LNCAP (cell line): ENCODE measurements around the gene CD22.

Experiments used
- TF ChIP-seq, protein P1 (sequence below): fragments of 450-650 bp; IDR thresholded peaks from 2 replicates; pipeline ENCODE4 v1.5.1; 2017; ENCODE audit warnings: mild to moderate bottlenecking

CD22 gene

DNA sequence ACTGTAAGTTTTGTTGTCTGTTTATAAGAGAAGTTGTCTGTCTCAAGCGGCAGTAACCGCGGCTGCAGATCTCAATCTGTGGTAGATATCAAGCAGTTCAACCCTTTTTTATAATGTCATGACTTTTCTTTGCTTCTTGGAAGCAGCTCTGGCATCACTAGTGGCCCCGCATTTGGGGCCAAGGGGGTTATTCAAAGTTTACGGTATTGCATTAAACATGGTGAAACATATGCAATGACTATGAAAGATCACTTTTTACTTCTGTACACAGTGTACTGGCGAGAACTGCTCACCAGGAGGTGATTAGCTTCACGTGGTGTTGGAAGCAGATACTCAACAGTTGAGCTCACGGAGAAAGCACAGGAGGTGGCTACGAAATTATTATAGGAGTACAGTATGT is 24.6 kb downstream of the CD22 start:
- TF ChIP-seq, protein P1, sequence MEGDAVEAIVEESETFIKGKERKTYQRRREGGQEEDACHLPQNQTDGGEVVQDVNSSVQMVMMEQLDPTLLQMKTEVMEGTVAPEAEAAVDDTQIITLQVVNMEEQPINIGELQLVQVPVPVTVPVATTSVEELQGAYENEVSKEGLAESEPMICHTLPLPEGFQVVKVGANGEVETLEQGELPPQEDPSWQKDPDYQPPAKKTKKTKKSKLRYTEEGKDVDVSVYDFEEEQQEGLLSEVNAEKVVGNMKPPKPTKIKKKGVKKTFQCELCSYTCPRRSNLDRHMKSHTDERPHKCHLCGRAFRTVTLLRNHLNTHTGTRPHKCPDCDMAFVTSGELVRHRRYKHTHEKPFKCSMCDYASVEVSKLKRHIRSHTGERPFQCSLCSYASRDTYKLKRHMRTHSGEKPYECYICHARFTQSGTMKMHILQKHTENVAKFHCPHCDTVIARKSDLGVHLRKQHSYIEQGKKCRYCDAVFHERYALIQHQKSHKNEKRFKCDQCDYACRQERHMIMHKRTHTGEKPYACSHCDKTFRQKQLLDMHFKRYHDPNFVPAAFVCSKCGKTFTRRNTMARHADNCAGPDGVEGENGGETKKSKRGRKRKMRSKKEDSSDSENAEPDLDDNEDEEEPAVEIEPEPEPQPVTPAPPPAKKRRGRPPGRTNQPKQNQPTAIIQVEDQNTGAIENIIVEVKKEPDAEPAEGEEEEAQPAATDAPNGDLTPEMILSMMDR, result no peak

DNA sequence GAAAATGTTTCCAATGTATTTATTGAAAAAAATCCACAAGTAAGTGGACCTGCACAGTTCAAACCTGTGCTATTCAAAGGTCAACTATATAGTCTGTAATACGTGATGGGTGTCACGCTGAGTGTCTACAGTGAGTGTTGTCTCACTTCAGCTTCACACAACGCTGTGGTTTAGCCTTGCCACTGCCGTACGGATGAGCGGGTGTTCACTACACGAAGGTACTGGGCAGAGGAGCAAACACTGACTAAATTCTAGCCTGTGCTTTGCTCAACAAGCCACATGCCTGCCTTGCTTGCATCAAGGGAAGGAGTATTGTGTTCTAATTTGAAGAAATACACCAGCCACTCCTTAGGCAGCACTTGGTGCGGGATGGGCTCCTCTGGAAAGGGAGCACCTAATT is 25.9 kb downstream of the CD22 start:
- TF ChIP-seq, protein P1, result no peak

DNA sequence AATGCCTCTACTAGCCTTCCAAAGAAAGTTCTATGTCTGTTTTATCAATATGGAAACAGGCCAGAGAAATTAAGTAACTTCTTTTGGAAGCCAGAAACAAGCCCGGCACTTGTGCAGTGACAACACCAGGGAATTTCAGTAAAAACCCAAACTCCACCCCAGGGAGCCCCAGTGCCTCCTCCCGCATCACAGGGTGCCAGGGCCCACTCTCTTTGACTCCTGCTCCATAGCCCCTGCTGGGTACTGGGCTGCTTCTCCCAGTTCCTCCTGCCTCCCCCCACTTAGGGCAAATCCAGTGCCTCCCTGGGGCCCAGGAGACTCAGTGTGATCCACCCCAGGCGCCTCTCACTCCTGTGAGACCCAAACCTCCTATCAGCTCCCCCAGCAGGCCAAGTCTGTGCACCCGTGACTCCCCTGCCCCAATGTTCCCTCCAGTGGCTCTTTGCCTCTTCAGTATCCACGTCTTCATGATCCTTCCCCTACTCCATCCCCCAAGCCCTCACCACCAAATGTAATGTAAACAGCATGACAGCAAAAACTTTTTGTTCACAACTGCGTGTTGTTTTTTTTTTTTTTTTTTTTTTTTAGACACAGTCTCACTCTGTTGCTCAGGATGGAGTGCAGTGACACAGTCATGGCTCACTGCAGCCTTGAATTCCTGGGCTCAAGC is 26.9 kb downstream of the CD22 start:
- TF ChIP-seq, protein P1, result no peak

DNA sequence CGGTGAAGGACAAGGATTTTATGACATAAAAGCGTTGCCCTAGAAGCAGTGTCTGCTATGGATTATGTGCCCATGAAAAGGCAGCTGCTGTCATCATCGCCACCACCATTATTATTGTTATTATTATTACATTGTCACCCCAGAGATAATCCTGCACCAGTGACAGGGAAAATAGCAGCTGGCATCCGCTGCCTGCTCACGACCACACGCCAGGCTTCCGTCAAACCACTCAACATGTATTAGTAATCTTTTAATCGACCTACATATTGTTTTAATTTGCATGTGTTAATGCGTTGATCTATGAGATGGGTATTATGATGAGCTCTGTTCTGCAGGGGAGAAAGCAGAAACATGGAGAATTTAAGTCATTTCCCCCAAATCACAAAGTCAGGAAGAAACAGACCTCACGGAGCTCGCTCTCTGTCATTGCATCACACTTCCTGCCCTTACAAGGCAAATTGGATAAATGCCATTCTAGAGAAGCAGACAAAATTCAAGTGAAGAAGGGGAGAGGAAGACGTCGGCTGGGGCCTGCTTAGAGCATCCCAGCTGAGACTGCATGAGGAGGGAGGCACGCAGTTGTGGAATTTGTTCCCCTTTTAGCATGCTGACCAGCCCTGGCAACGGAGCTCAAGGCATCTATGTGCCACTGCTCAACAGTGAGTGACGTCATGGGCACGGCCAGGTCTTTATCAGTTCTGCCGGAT is 29.0 kb downstream of the CD22 start, which contains the start of gene FFAR3:
Gene FFAR3 (plus strand): TSS at position 594 of the 707 bp plus-strand sequence. CDS start 431 bp downstream, outside the sequence.
- TF ChIP-seq, protein P1, result no peak

DNA sequence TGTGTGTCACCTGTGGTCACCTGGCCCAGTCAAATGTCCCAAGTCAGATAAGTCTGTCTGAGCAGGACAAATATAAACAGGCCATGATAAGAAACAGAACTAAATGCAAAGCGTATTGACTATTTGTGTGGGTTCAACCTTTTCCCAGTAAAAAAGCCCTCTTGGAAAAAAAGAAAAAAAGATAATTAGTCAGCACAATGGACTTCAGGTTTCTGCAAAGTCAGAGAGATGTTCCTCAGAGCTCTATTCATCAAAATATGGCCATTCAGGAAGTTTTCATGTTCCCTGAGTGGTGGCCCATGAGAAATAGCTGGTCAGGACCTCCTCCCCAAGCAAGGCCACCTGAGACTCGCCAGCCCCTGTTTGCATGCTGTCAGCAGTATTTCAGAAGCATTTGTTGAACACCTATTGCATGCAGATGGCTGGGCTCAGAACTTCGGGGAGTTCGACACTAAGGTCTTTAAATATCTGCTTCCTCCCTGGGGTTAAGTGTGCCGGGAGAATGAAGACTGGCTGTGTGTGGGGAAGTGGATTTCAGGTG is 32.0 kb downstream of the CD22 start:
- TF ChIP-seq, protein P1, result no peak

DNA sequence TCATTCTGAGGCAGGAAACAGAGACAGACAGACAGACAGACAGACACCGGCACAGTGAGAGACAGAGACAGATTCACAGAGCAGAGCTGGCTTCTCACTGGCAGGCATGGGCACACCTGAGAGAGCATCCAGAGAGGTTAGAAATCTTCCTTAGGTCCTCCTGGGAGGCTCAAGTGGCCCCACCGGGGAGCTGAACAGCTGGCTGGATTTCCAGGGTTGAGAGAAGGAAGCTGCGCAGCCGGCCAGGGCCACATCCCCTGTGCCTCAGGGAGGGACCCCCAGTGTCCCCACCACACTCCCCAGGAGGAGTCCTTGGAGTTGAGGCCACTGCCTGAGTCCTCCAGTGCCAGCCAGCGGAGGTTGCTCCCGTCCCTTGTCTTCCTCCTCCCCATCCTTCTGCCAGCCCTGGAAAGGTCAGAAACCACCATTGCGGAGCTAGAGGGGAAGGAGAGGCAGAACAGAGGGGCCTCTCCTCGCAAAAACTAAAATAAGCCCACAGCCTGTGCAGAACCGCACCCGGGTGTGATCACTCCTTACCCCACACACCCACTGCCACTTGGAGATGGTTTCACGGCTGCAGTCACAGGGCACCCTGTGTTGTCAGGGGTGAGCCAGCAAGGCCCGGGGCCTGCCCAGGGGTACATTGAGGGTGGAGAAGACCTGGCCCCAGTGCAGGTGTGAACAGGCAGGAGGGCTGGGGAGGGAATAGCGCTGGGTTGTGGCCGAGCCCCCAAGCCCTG is 33.4 kb downstream of the CD22 start:
- TF ChIP-seq, protein P1, result no peak

DNA sequence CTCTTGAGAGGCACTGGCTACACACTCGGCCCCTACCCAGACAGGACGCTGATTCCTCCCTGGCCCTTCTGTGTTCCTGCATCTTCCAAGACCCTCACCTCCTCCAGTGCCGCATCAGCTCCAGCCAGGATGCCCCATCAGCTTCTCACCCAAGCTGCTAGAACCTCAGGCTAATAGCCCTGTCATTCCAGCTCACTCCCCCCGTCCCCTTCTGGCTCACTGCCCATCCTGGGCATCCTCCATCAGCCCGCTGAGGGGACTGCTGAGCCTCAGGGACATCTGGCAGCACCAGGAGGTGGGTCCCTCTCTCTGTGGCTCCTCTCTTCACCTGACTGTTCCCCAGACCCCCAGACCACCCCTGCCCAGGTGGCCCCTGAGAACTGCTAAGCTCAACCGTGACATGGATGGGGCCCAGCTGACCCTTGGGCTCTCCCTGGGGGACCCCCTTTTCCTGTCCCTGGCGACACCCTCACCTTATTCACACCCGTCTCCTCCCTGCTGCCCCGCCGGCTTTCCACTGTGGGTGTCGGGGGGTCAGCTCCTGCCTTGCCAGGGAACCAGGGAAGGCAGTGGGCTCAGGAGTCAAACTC is 34.1 kb downstream of the CD22 start:
- TF ChIP-seq, protein P1, result no peak
